H9 (cell line): ENCODE measurements around the gene KY. TPM values are rescaled to one million over a fixed set of nuclear protein-coding genes. Genes with fewer than 3 reads are reported as not detected.

Experiments used
- DNase-seq: peaks from one replicate; pipeline ENCODE4 v3.0.0-alpha.2; 2017
- H2AFZ ChIP-seq: one replicate; pipeline ENCODE4 v1.6.1; 2013; ENCODE audit warnings: mild to moderate bottlenecking, low read length, control low read depth, moderate library complexity
- H2AK5ac ChIP-seq: 2 replicates; pipeline ENCODE4 v1.6.1; 2013; ENCODE audit warnings: low read length, control low read depth, mixed read lengths; ENCODE audit not compliant: insufficient read length
- H2BK120ac ChIP-seq: one replicate; pipeline ENCODE4 v1.6.1; 2013; ENCODE audit warnings: low read depth, mild to moderate bottlenecking, low read length, control low read depth, inconsistent platforms; ENCODE audit not compliant: poor library complexity, severe bottlenecking
- H2BK12ac ChIP-seq: 2 replicates; pipeline ENCODE4 v1.6.1; 2013; ENCODE audit warnings: low read length, control low read depth, mixed read lengths, low read depth; ENCODE audit not compliant: insufficient read length
- H2BK15ac ChIP-seq: 2 replicates; pipeline ENCODE4 v1.6.1; 2013; ENCODE audit warnings: low read depth, low read length, control low read depth
- H2BK20ac ChIP-seq: one replicate; pipeline ENCODE4 v1.6.1; 2013; ENCODE audit warnings: low read depth, mild to moderate bottlenecking, low read length, control low read depth, inconsistent platforms; ENCODE audit not compliant: poor library complexity, severe bottlenecking
- H2BK5ac ChIP-seq: 2 replicates; pipeline ENCODE4 v1.6.1; 2013; ENCODE audit warnings: low read length, control low read depth, mixed read lengths; ENCODE audit not compliant: insufficient read length
- H3K14ac ChIP-seq: 2 replicates; pipeline ENCODE4 v1.6.1; 2013; ENCODE audit warnings: low read length, control low read depth; ENCODE audit not compliant: insufficient read depth
- H3K18ac ChIP-seq: 2 replicates; pipeline ENCODE4 v1.6.1; 2013; ENCODE audit warnings: low read depth, mild to moderate bottlenecking, mixed read lengths, low read length, control low read depth; ENCODE audit not compliant: insufficient read length
- H3K23ac ChIP-seq: 2 replicates; pipeline ENCODE4 v1.6.1; 2013; ENCODE audit warnings: low read length, control low read depth, mixed read lengths, low read depth; ENCODE audit not compliant: insufficient read length
- H3K23me2 ChIP-seq: 2 replicates; pipeline ENCODE4 v1.6.1; 2013; ENCODE audit warnings: low read depth, mild to moderate bottlenecking, mixed read lengths, low read length, control low read depth; ENCODE audit not compliant: insufficient read length, poor library complexity, severe bottlenecking
- H3K27ac ChIP-seq: 2 replicates; pipeline ENCODE4 v1.5.1; 2013; ENCODE audit warnings: low read length, control low read depth, mixed read lengths, low read depth; ENCODE audit not compliant: insufficient read length
- H3K27me3 ChIP-seq: 2 replicates; pipeline ENCODE4 v1.6.1; 2013; ENCODE audit warnings: low read length, control low read depth, inconsistent platforms; ENCODE audit not compliant: insufficient read depth
- H3K4ac ChIP-seq: 2 replicates; pipeline ENCODE4 v1.6.1; 2013; ENCODE audit warnings: low read depth, mild to moderate bottlenecking, control low read depth, inconsistent platforms, low read length, moderate library complexity
- H3K4me1 ChIP-seq: 2 replicates; pipeline ENCODE4 v1.6.1; 2013; ENCODE audit warnings: low read length, control low read depth, inconsistent platforms; ENCODE audit not compliant: insufficient read depth
- H3K4me2 ChIP-seq: 2 replicates; pipeline ENCODE4 v1.6.1; 2013; ENCODE audit warnings: low read length, control low read depth, mixed read lengths; ENCODE audit not compliant: insufficient read length, insufficient read depth
- H3K56ac ChIP-seq: 2 replicates; pipeline ENCODE4 v1.6.1; 2013; ENCODE audit warnings: low read depth, mild to moderate bottlenecking, mixed read lengths, low read length, control low read depth; ENCODE audit not compliant: insufficient read length
- H3K79me1 ChIP-seq: 2 replicates; pipeline ENCODE4 v1.6.1; 2013; ENCODE audit warnings: low read depth, mild to moderate bottlenecking, moderate library complexity, low read length, control low read depth, inconsistent platforms; ENCODE audit not compliant: insufficient read depth, poor library complexity, severe bottlenecking
- H3K79me2 ChIP-seq: 2 replicates; pipeline ENCODE4 v1.6.1; 2013; ENCODE audit warnings: low read length, control low read depth, inconsistent platforms; ENCODE audit not compliant: insufficient read depth
- H3K9ac ChIP-seq: 2 replicates; pipeline ENCODE4 v1.6.1; 2013; ENCODE audit warnings: low read length, control low read depth, mixed read lengths; ENCODE audit not compliant: insufficient read length; ENCODE audit errors: extremely low read depth
- H3K9me3 ChIP-seq: one replicate; pipeline ENCODE4 v1.6.1; 2013; ENCODE audit warnings: low read depth, low read length, inconsistent platforms; ENCODE audit not compliant: control insufficient read depth
- H3T11ph ChIP-seq: one replicate; pipeline ENCODE4 v1.6.1; 2013; ENCODE audit warnings: mild to moderate bottlenecking, low read length, control low read depth, inconsistent platforms
- H4K20me1 ChIP-seq: one replicate; pipeline ENCODE4 v1.6.1; 2013; ENCODE audit not compliant: control insufficient read depth, insufficient read length, insufficient read depth
- H4K5ac ChIP-seq: 2 replicates; pipeline ENCODE4 v1.6.1; 2013; ENCODE audit warnings: low read depth, mild to moderate bottlenecking, mixed read lengths, low read length, control low read depth; ENCODE audit not compliant: insufficient read length
- H4K8ac ChIP-seq: replicated peaks from 2 replicates; pipeline ENCODE4 v1.6.1; 2013; ENCODE audit warnings: low read length, control low read depth, mixed read lengths, low read depth; ENCODE audit not compliant: insufficient read length
- H4K91ac ChIP-seq: 2 replicates; pipeline ENCODE4 v1.6.1; 2013; ENCODE audit warnings: low read depth, mild to moderate bottlenecking, moderate library complexity, mixed read lengths, low read length, control low read depth; ENCODE audit not compliant: insufficient read length
- H3K27ac Mint-ChIP-seq, 3 experiments: 2 replicates in 2 of 3; 3 replicates in 1 of 3; pipeline ENCODE4 v1.8.0; 2020 to 2021; ENCODE audit warnings: mixed read lengths in 3 of 3, mild to moderate bottlenecking in 1 of 3, moderate library complexity in 1 of 3
- H3K27me3 Mint-ChIP-seq: 2 replicates; pipeline ENCODE4 v1.8.0; 2021; ENCODE audit warnings: low read depth, mild to moderate bottlenecking, moderate library complexity, mixed read lengths
- H3K36me3 Mint-ChIP-seq, 3 experiments: 2 replicates in 2 of 3; 3 replicates in 1 of 3; pipeline ENCODE4 v1.8.0; 2020 to 2021; ENCODE audit warnings: low read depth in 3 of 3, mixed read lengths in 3 of 3; ENCODE audit not compliant: insufficient read depth in 1 of 3
- H3K4me1 Mint-ChIP-seq, 2 experiments: 2 replicates each; pipeline ENCODE4 v1.8.0; 2020; ENCODE audit warnings: mixed read lengths in 2 of 2
- H3K4me3 Mint-ChIP-seq, 2 experiments: 2 replicates in 1 of 2; 3 replicates in 1 of 2; pipeline ENCODE4 v1.8.0; 2020 to 2021; ENCODE audit warnings: mild to moderate bottlenecking in 2 of 2, mixed read lengths in 2 of 2, moderate library complexity in 1 of 2
- H3K9me3 Mint-ChIP-seq, 2 experiments: 2 replicates in 1 of 2; 3 replicates in 1 of 2; pipeline ENCODE4 v1.8.0; 2020; ENCODE audit warnings: mild to moderate bottlenecking in 2 of 2, mixed read lengths in 2 of 2, moderate library complexity in 1 of 2
- WGBS: extraction: QIAGEN DNeasy Blood & Tissue Kit; methylation state at CpG from one replicate; pipeline ENCODE4 v1.1.7; 2013; ENCODE audit warnings: missing lambda C conversion rate, low lambda C conversion rate, mixed read lengths; ENCODE audit not compliant: insufficient read length; ENCODE audit errors: extremely low coverage; 5-methylcytosine and 5-hydroxymethylcytosine counted together
- total RNA-seq: library from RNA; stranded (reverse); gene quantifications from 2 replicates; pipeline ENCODE4 v1.2.1, GENCODE V29; 2021
- TF ChIP-seq, protein P1 (sequence below): fragments of 200-600 bp; sonication (generic); conservative IDR thresholded peaks from 3 replicates; pipeline ENCODE4 v1.8.0; 2021; ENCODE audit warnings: antibody characterized with exemption, mild to moderate bottlenecking

KY gene
- total RNA-seq, 1 experiment from 2014 or later, result not detected

DNA sequence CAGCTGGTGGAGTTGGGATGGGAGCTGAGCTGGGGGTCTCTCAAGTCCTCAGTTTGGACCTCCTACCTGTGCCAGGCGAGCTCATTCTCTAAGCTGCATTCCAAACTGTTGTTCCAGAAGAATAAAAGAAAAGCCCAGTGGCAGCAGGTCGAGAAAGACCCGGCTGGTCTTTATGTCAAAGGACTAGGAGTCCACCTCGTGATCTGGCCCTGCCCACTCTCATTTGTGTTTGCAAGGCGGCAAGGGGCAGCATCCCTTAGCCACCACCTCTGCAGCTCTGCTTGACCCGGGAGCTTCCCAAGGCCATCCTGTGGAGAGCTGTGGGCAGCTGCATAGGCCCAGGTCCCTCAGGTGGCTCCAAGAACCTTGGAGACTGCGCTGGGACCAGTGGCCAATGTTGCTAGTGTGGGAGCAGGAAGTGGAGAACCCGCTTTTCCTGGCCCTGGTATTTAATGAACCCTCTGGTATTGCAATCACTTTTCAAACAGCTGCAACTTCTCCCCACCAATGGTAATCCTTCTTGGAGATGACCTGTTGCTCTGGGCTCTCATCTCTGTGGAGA is 30.9 kb downstream of the KY start:
- H3K18ac ChIP-seq, result no peak overlapping the region
- no peak overlapping the region for H3T11ph ChIP-seq
- H3K9ac ChIP-seq, result no peak overlapping the region
- H2AK5ac ChIP-seq, result no peak overlapping the region
- H3K56ac ChIP-seq, result no peak overlapping the region
- H3K27ac ChIP-seq, result no peak overlapping the region
- no peak overlapping the region for H3K4me2 ChIP-seq
- H3K4me1 ChIP-seq, result no peaks in the 10 kb centered on the region
- Mint-ChIP-seq H3K4me3 (no peak overlapping the region), H3K36me3 (no peaks in the 10 kb centered on the region), H3K27me3 (peaks cover 6% of the 10 kb centered on the region), H3K9me3 (no peaks in the 10 kb centered on the region), H3K27ac (no peak overlapping the region), H3K4me1 (peaks cover 7 to 12% of the 10 kb centered on the region in 2 experiments; a peak in 2 of 4 replicates)
- H4K20me1 ChIP-seq, result no peaks in the 10 kb centered on the region
- H3K23me2 ChIP-seq, result no peaks in the 10 kb centered on the region
- no peak overlapping the region for H2BK20ac ChIP-seq
- H2AFZ ChIP-seq, result no peak overlapping the region
- H2BK15ac ChIP-seq, result no peak overlapping the region
- no peaks in the 10 kb centered on the region for H3K79me1 ChIP-seq
- WGBS, result no CpG with 5 or more reads among the region's 8 CpGs
- TF ChIP-seq, protein P1, sequence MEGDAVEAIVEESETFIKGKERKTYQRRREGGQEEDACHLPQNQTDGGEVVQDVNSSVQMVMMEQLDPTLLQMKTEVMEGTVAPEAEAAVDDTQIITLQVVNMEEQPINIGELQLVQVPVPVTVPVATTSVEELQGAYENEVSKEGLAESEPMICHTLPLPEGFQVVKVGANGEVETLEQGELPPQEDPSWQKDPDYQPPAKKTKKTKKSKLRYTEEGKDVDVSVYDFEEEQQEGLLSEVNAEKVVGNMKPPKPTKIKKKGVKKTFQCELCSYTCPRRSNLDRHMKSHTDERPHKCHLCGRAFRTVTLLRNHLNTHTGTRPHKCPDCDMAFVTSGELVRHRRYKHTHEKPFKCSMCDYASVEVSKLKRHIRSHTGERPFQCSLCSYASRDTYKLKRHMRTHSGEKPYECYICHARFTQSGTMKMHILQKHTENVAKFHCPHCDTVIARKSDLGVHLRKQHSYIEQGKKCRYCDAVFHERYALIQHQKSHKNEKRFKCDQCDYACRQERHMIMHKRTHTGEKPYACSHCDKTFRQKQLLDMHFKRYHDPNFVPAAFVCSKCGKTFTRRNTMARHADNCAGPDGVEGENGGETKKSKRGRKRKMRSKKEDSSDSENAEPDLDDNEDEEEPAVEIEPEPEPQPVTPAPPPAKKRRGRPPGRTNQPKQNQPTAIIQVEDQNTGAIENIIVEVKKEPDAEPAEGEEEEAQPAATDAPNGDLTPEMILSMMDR, result no peak
- no peaks in the 10 kb centered on the region for H3K27me3 ChIP-seq
- no peak overlapping the region for H4K5ac ChIP-seq
- DNase-seq, result peak; percentile 10
- H3K9me3 ChIP-seq, result no peaks in the 10 kb centered on the region
- no peak overlapping the region for H4K8ac ChIP-seq
- no peak overlapping the region for H2BK5ac ChIP-seq
- no peak overlapping the region for H2BK120ac ChIP-seq
- H3K14ac ChIP-seq, result no peak overlapping the region
- no peak overlapping the region for H3K23ac ChIP-seq
- H2BK12ac ChIP-seq, result no peak overlapping the region
- no peak overlapping the region for H4K91ac ChIP-seq
- no peak overlapping the region for H3K4ac ChIP-seq
- no peaks in the 10 kb centered on the region for H3K79me2 ChIP-seq
